K562 (cell line): Measurements from ENCODE around the gene B3GALT4. TPM values are rescaled to one million over a fixed set of nuclear protein-coding genes. Genes with fewer than 3 reads are reported as not detected.

Experiments used
- C11orf30 ChIP-seq: fragments of 450-650 bp; IDR thresholded peaks from 2 replicates; pipeline ENCODE4 v1.6.1; 2016; ENCODE audit warnings: low read depth, mild to moderate bottlenecking
- CBX2 ChIP-seq: fragments of 200-600 bp; sonication (generic); IDR thresholded peaks from one replicate; pipeline ENCODE4 v1.6.1; 2012; ENCODE audit warnings: mild to moderate bottlenecking, low read length, inconsistent platforms; ENCODE audit not compliant: insufficient read depth, poor library complexity, severe bottlenecking
- CEBPB ChIP-seq: fragments of 450-650 bp; IDR thresholded peaks from 2 replicates; pipeline ENCODE4 v1.6.1; 2016; ENCODE audit warnings: missing genetic modification characterization, missing compliant biosample characterization
- FOXK1 ChIP-seq: sonication (generic); formaldehyde crosslinking; IDR thresholded peaks from 2 replicates; pipeline ENCODE4 v1.8.0; 2022; ENCODE audit warnings: missing genetic modification reagents, mild to moderate bottlenecking, borderline replicate concordance
- IRF1 ChIP-seq: sonication (generic); formaldehyde crosslinking; IDR thresholded peaks from 2 replicates; pipeline ENCODE4 v1.8.0; 2022; ENCODE audit warnings: missing genetic modification reagents, mild to moderate bottlenecking, borderline replicate concordance
- KAT8 ChIP-seq: fragments of 450-650 bp; IDR thresholded peaks from 2 replicates; pipeline ENCODE4 v1.6.1; 2016; ENCODE audit warnings: low read depth, mild to moderate bottlenecking
- MBD1 ChIP-seq: fragments of 250-450 bp; sonication (Bioruptor Pico); IDR thresholded peaks from 2 replicates; pipeline ENCODE4 v1.8.0; 2022; ENCODE audit warnings: inconsistent platforms
- MITF ChIP-seq: IDR thresholded peaks from 2 replicates; pipeline ENCODE4 v1.6.1; 2014; ENCODE audit warnings: antibody characterized with exemption
- POLR2AphosphoS5 ChIP-seq: IDR thresholded peaks from 2 replicates; pipeline ENCODE4 v1.6.1; 2011; ENCODE audit warnings: mild to moderate bottlenecking, low read depth, low read length, moderate library complexity; ENCODE audit not compliant: control insufficient read depth, insufficient read depth
- RERE ChIP-seq: sonication (generic); formaldehyde crosslinking; IDR thresholded peaks from 2 replicates; pipeline ENCODE4 v1.8.0; 2023; ENCODE audit warnings: missing genetic modification reagents, mild to moderate bottlenecking, borderline replicate concordance
- RFX1 ChIP-seq: fragments of 450-650 bp; IDR thresholded peaks from 2 replicates; pipeline ENCODE4 v1.6.1; 2016; ENCODE audit warnings: mild to moderate bottlenecking, moderate library complexity
- U2AF2 ChIP-seq: fragments of 200-400 bp; formaldehyde crosslinking; optimal IDR thresholded peaks from 2 replicates; pipeline ENCODE3; 2017; ENCODE audit warnings: low read depth, mild to moderate bottlenecking, low read length
- ZBTB8A ChIP-seq: fragments of 450-650 bp; IDR thresholded peaks from 2 replicates; pipeline ENCODE4 v1.6.1; 2018; ENCODE audit warnings: mild to moderate bottlenecking, moderate library complexity; ENCODE audit not compliant: partially characterized antibody
- ZNF282 ChIP-seq: sonication (generic); formaldehyde crosslinking; IDR thresholded peaks from 2 replicates; pipeline ENCODE4 v1.8.1; 2023; ENCODE audit warnings: missing genetic modification reagents
- polyA plus RNA-seq, 8 experiments: library from polyadenylated mRNA; depleted of rRNA in 4 of 8; stranded (reverse) in 5 of 8; unstranded in 3 of 8; fragments of >200 nt; fragmentation: Nextera tagmentation in 2 of 8; fragmentation: Illumina TruSeq in 1 of 8; extraction: Ambion mirVana in 2 of 8; extraction: Trizol in 1 of 8; gene quantifications; 2 replicates each; pipeline versions ENCODE4 v1.2.1 to v1.2.3, GENCODE V29; 2011 to 2014; ENCODE audit warnings: inconsistent platforms in 1 of 8, missing spikeins in 1 of 8
- total RNA-seq, 7 experiments: library from RNA; depleted of rRNA in 6 of 7; stranded (reverse); fragments of >200 nt in 6 of 7; fragmentation: Illumina TruSeq in 2 of 7; extraction: Trizol in 2 of 7; gene quantifications; 2 replicates each; pipeline versions ENCODE4 v1.2.1 to v1.2.3, GENCODE V29; 2011 to 2021; ENCODE audit warnings: low replicate concordance in 1 of 7
- TF ChIP-seq, protein P1 (sequence below): fragments of 450-650 bp; IDR thresholded peaks from 2 replicates; pipeline ENCODE4 v1.6.1; 2016; ENCODE audit warnings: mild to moderate bottlenecking

The B3GALT4 gene
- total and polyA plus RNA-seq, 9 of the 15 experiments (the other 6 are each of a cell fraction or from before 2014, with no cell fraction given), result 0.11 to 1.3 (median 0.53) TPM; not detected in 1

DNA sequence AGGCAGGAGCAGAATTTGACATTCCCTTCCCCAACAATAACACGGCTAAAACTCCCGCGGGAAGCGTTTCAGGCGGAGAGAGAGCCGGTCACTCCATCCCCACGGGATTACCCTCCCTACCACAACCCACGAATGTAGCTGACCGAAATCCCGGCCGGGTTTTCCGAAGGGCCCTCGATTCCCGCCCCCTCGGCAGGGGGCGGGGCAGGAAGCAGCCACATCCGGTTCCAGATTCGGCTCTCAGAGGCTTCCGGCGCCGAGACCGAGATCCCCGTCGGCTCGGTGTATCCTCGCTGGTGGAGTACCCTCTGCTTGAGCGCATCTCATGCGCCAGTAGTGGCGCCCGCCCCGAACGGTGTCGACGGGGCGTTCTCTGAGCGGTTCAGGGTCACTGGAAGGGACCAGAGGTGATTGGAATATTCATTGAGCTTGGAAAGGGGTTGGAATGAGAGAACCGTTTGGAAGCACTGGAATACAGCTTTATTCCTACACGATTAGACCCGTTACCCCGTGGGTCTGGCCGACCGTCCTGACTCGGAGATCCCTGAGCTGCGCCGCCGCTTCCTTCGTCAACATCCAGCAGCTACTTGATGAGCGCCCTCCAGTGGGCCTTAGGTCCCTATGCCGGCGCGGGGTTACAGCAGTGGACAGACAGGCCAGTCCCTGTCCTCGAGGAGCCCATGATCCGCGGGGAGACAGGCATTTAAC is 22.5 kb downstream of the B3GALT4 start (continued):
- TF ChIP-seq RERE (CRISPR knock-in tag) (no peak), MITF (no peak), RFX1 (no peak), KAT8 (no peak), C11orf30 (peak; percentile 41), CEBPB (no peak), CBX2 (no peak), POLR2AphosphoS5 (peak; percentile 92), ZBTB8A (no peak), ZNF282 (CRISPR knock-in tag) (0 out of 2 replicates have a peak, but pooled peaks have one; percentile 14), MBD1 (CRISPR knock-in tag) (no peak), U2AF2 (no peak), FOXK1 (CRISPR knock-in tag) (peak; percentile 17; the same call in 1 of the 2 replicates), IRF1 (CRISPR knock-in tag) (no peak)
- TF ChIP-seq, protein P1, sequence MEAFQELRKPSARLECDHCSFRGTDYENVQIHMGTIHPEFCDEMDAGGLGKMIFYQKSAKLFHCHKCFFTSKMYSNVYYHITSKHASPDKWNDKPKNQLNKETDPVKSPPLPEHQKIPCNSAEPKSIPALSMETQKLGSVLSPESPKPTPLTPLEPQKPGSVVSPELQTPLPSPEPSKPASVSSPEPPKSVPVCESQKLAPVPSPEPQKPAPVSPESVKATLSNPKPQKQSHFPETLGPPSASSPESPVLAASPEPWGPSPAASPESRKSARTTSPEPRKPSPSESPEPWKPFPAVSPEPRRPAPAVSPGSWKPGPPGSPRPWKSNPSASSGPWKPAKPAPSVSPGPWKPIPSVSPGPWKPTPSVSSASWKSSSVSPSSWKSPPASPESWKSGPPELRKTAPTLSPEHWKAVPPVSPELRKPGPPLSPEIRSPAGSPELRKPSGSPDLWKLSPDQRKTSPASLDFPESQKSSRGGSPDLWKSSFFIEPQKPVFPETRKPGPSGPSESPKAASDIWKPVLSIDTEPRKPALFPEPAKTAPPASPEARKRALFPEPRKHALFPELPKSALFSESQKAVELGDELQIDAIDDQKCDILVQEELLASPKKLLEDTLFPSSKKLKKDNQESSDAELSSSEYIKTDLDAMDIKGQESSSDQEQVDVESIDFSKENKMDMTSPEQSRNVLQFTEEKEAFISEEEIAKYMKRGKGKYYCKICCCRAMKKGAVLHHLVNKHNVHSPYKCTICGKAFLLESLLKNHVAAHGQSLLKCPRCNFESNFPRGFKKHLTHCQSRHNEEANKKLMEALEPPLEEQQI, result no peak
